H1 (cell line): ENCODE results near the gene TSHR. TPM values are rescaled to one million over a fixed set of nuclear protein-coding genes. Genes with fewer than 3 reads are reported as not detected.

Experiments used
- CTCF ChIA-PET: fragments of 300-600 bp; sonication (Branson Sonifier 250); formaldehyde crosslinking; loops from one replicate; lab custom pipeline; 2021; ENCODE audit not compliant: partially characterized antibody; lab: Charles Lee
- POLR2A ChIA-PET: fragments of 300-600 bp; sonication (Branson Sonifier 250); formaldehyde crosslinking; loops from one replicate; lab custom pipeline; 2021; ENCODE audit warnings: inconsistent platforms; ENCODE audit not compliant: partially characterized antibody; lab: Charles Lee
- DNase-seq, 2 experiments: peaks; one replicate each; pipeline versions ENCODE4 v3.0.0 to v3.0.0-alpha.2; 2010 to 2022; ENCODE audit warnings: low spot score in 2 of 2, low read depth in 1 of 2, mixed read lengths in 1 of 2
- FAIRE-seq: peaks from 2 replicates; lab custom pipeline; 2011; peaks lifted over from hg19 to GRCh38; lab: Jason Lieb, UNC
- H2AFZ ChIP-seq: 2 replicates; pipeline ENCODE4 v1.8.1; 2012; ENCODE audit warnings: low read length, inconsistent platforms
- H2AK5ac ChIP-seq: 2 replicates; pipeline ENCODE4 v1.6.1; 2013; ENCODE audit warnings: low read depth, low read length
- H2BK120ac ChIP-seq: replicated peaks from 2 replicates; pipeline ENCODE3; 2013; ENCODE audit warnings: low read depth, low read length, inconsistent platforms
- H2BK12ac ChIP-seq: 2 replicates; pipeline ENCODE4 v1.6.1; 2013; ENCODE audit warnings: low read depth, low read length
- H2BK15ac ChIP-seq: 2 replicates; pipeline ENCODE4 v1.6.1; 2013; ENCODE audit warnings: low read length
- H2BK20ac ChIP-seq: 2 replicates; pipeline ENCODE4 v1.6.1; 2013; ENCODE audit warnings: low read length
- H2BK5ac ChIP-seq: 2 replicates; pipeline ENCODE4 v1.6.1; 2013; ENCODE audit warnings: low read depth, low read length
- H3K14ac ChIP-seq: 2 replicates; pipeline ENCODE4 v1.6.1; 2013; ENCODE audit warnings: inconsistent platforms; ENCODE audit not compliant: insufficient read length
- H3K18ac ChIP-seq: 2 replicates; pipeline ENCODE4 v1.6.1; 2013; ENCODE audit warnings: low read length; ENCODE audit errors: extremely low read depth
- H3K23ac ChIP-seq: 2 replicates; pipeline ENCODE4 v1.6.1; 2013; ENCODE audit warnings: inconsistent platforms; ENCODE audit not compliant: insufficient read length
- H3K23me2 ChIP-seq: 2 replicates; pipeline ENCODE4 v1.6.1; 2013; ENCODE audit warnings: low read depth, low read length
- H3K27ac ChIP-seq: 2 replicates; pipeline ENCODE4 v1.6.1; 2011; ENCODE audit warnings: low read depth, low read length, inconsistent platforms
- H3K27me3 ChIP-seq, 4 experiments: replicated peaks in 1 of 4; 1 replicate in 1 of 4; 2 replicates in 3 of 4; pipeline versions ENCODE4 v1.6.1 to v1.8.1; 2011 to 2013; ENCODE audit warnings: low read length in 3 of 4, mild to moderate bottlenecking in 3 of 4, inconsistent platforms in 2 of 4, mixed read lengths in 2 of 4, moderate library complexity in 1 of 4; ENCODE audit not compliant: control insufficient read depth in 3 of 4, insufficient read depth in 3 of 4; ENCODE audit errors: extremely low read depth in 1 of 4
- H3K36me3 ChIP-seq, 4 experiments: 2 replicates each; pipeline versions ENCODE4 v1.6.1 to v1.8.1; 2011 to 2013; ENCODE audit warnings: mild to moderate bottlenecking in 4 of 4, low read length in 3 of 4, moderate library complexity in 2 of 4, control low read depth in 1 of 4, inconsistent platforms in 1 of 4; ENCODE audit not compliant: insufficient read depth in 4 of 4, control insufficient read depth in 2 of 4
- H3K4ac ChIP-seq: replicated peaks from 2 replicates; pipeline ENCODE3; 2013; ENCODE audit warnings: low read length, low read depth, mixed read lengths, inconsistent platforms; ENCODE audit not compliant: insufficient read length
- H3K4me1 ChIP-seq, 4 experiments: replicated peaks in 1 of 4; 1 replicate in 1 of 4; 2 replicates in 3 of 4; pipeline versions ENCODE4 v1.6.1 to v1.8.1; 2011 to 2013; ENCODE audit warnings: low read length in 3 of 4, inconsistent platforms in 2 of 4, mixed read lengths in 1 of 4; ENCODE audit not compliant: insufficient read depth in 4 of 4, control insufficient read depth in 3 of 4
- H3K4me2 ChIP-seq, 2 experiments: 2 replicates each; pipeline versions ENCODE4 v1.6.1 to v1.8.1; 2011 to 2013; ENCODE audit warnings: low read depth in 2 of 2, low read length in 2 of 2, control low read depth in 1 of 2, inconsistent platforms in 1 of 2, mild to moderate bottlenecking in 1 of 2; ENCODE audit not compliant: insufficient read depth in 1 of 2
- H3K4me3 ChIP-seq, 4 experiments: fragments of 200-600, 300-600 bp in 1 of 4; sonication (generic), shearing (Covaris generic), sonication (Bioruptor Twin) in 1 of 4; 2 replicates each; pipeline versions ENCODE4 v1.5.1 to v1.8.1; 2011 to 2016; ENCODE audit warnings: low read length in 4 of 4, low read depth in 3 of 4, control low read depth in 2 of 4, inconsistent platforms in 2 of 4, mild to moderate bottlenecking in 2 of 4, mixed read lengths in 1 of 4, moderate library complexity in 1 of 4; ENCODE audit not compliant: insufficient read depth in 2 of 4; ENCODE audit errors: extremely low read depth in 1 of 4
- H3K56ac ChIP-seq: replicated peaks from 2 replicates; pipeline ENCODE3; 2013; ENCODE audit warnings: low read depth, mild to moderate bottlenecking, mixed read lengths, low read length, inconsistent platforms; ENCODE audit not compliant: insufficient read length
- H3K79me1 ChIP-seq: 2 replicates; pipeline ENCODE4 v1.6.1; 2013; ENCODE audit warnings: low read depth, low read length, control low read depth
- H3K79me2 ChIP-seq, 2 experiments: 2 replicates each; pipeline versions ENCODE4 v1.6.1 to v1.8.1; 2012 to 2013; ENCODE audit warnings: low read length in 2 of 2, mild to moderate bottlenecking in 2 of 2, inconsistent platforms in 1 of 2; ENCODE audit not compliant: insufficient read depth in 2 of 2, control insufficient read depth in 1 of 2
- H3K9ac ChIP-seq, 4 experiments: replicated peaks in 1 of 4; 1 replicate in 1 of 4; 2 replicates in 3 of 4; pipeline versions ENCODE4 v1.6.1 to v1.8.1; 2011 to 2013; ENCODE audit warnings: low read depth in 3 of 4, low read length in 3 of 4, control low read depth in 2 of 4, mild to moderate bottlenecking in 2 of 4, moderate library complexity in 2 of 4, inconsistent platforms in 1 of 4; ENCODE audit errors: extremely low read depth in 1 of 4
- H3K9me3 ChIP-seq, 2 experiments: 2 replicates each; pipeline versions ENCODE4 v1.6.1 to v1.8.1; 2012 to 2013; ENCODE audit warnings: mild to moderate bottlenecking in 2 of 2, moderate library complexity in 2 of 2, control low read depth in 1 of 2, inconsistent platforms in 1 of 2, low read depth in 1 of 2, low read length in 1 of 2, mixed read lengths in 1 of 2; ENCODE audit not compliant: insufficient read depth in 2 of 2
- H4K20me1 ChIP-seq, 2 experiments: replicated peaks in 1 of 2; 2 replicates each; pipeline versions ENCODE3 to v1.8.1; 2011 to 2013; ENCODE audit warnings: inconsistent platforms in 2 of 2, low read length in 2 of 2, mild to moderate bottlenecking in 1 of 2; ENCODE audit not compliant: insufficient read depth in 2 of 2, control insufficient read depth in 1 of 2
- H4K5ac ChIP-seq: 2 replicates; pipeline ENCODE4 v1.6.1; 2013; ENCODE audit warnings: low read length, low read depth, mixed read lengths, inconsistent platforms; ENCODE audit not compliant: insufficient read length
- H4K8ac ChIP-seq: 2 replicates; pipeline ENCODE4 v1.8.0; 2013; ENCODE audit warnings: mild to moderate bottlenecking, moderate library complexity, low read length, inconsistent platforms; ENCODE audit not compliant: insufficient read depth; ENCODE audit errors: extremely low read depth
- H4K91ac ChIP-seq: replicated peaks from 2 replicates; pipeline ENCODE3; 2013; ENCODE audit warnings: low read length, mixed read lengths, inconsistent platforms; ENCODE audit not compliant: insufficient read length
- BCL11A ChIP-seq, 2 experiments: IDR thresholded peaks; one replicate each; pipeline ENCODE4 v1.6.1; 2011; ENCODE audit warnings: low read depth in 2 of 2, low read length in 2 of 2, mild to moderate bottlenecking in 2 of 2
- CBX8 ChIP-seq: fragments of 300-800, 300-1000 bp; sonication (generic); IDR thresholded peaks from 2 replicates; pipeline ENCODE4 v1.7.1; 2016; ENCODE audit warnings: low read depth, low read length, borderline replicate concordance
- CHD2 ChIP-seq: IDR thresholded peaks from 2 replicates; pipeline ENCODE4 v1.6.1; 2012; ENCODE audit warnings: low read length, improper control_type of control experiment
- GTF2F1 ChIP-seq: IDR thresholded peaks from 2 replicates; pipeline ENCODE4 v1.6.1; 2012; ENCODE audit warnings: low read depth, low read length, improper control_type of control experiment, borderline replicate concordance
- HDAC2 ChIP-seq, 2 experiments: fragments of 300-600 bp in 1 of 2; sonication (generic) in 1 of 2; IDR thresholded peaks; 2 replicates each; pipeline ENCODE4 v1.6.1; 2011 to 2012; ENCODE audit warnings: low read depth in 2 of 2, low read length in 2 of 2, mild to moderate bottlenecking in 2 of 2, moderate library complexity in 2 of 2, borderline replicate concordance in 1 of 2, inconsistent platforms in 1 of 2
- SIN3A ChIP-seq, 2 experiments: IDR thresholded peaks in 1 of 2; conservative IDR thresholded peaks in 1 of 2; 2 replicates each; pipeline ENCODE4 v1.6.1; 2011 to 2012; ENCODE audit warnings: low read length in 2 of 2, improper control_type of control experiment in 1 of 2, low read depth in 1 of 2, mild to moderate bottlenecking in 1 of 2
- SP2 ChIP-seq: IDR thresholded peaks from 2 replicates; pipeline ENCODE4 v1.6.1; 2012; ENCODE audit warnings: mild to moderate bottlenecking, low read length, inconsistent platforms
- SP4 ChIP-seq: IDR thresholded peaks from 2 replicates; pipeline ENCODE4 v1.6.1; 2012; ENCODE audit warnings: low read length, inconsistent platforms
- YY1 ChIP-seq: IDR thresholded peaks from 2 replicates; pipeline ENCODE4 v1.6.1; 2011; ENCODE audit warnings: low read depth, mild to moderate bottlenecking, low read length
- polyA plus RNA-seq, 7 experiments: library from polyadenylated mRNA; depleted of rRNA in 3 of 7; stranded (reverse) in 5 of 7; unstranded in 2 of 7; fragments of >200 nt in 5 of 7; fragments of 200-250 nt in 2 of 7; gene quantifications; 1 replicate in 5 of 7; 2 replicates in 1 of 7; 4 replicates in 1 of 7; pipeline versions ENCODE4 v1.2.1 to v1.2.3, GENCODE V29; 2011 to 2013; ENCODE audit warnings: missing spikeins in 2 of 7, mixed read lengths in 2 of 7
- total RNA-seq: library from RNA; stranded (reverse); fragmentation: NEBNext Ultra II Directional; extraction: Animal tissue kit (Norgen Biotek cat#: 25700); gene quantifications from 2 replicates; pipeline ENCODE4 v1.2.1, GENCODE V29; 2021
- TF ChIP-seq, protein P1 (sequence below): IDR thresholded peaks from 2 replicates; pipeline ENCODE4 v1.6.1; 2012; ENCODE audit warnings: low read length, inconsistent platforms

Gene TSHR
- total and polyA plus RNA-seq, 2 of the 8 experiments (the other 6 are each of a cell fraction or from before 2014, with no cell fraction given), result 0.27 TPM; not detected in 1

DNA sequence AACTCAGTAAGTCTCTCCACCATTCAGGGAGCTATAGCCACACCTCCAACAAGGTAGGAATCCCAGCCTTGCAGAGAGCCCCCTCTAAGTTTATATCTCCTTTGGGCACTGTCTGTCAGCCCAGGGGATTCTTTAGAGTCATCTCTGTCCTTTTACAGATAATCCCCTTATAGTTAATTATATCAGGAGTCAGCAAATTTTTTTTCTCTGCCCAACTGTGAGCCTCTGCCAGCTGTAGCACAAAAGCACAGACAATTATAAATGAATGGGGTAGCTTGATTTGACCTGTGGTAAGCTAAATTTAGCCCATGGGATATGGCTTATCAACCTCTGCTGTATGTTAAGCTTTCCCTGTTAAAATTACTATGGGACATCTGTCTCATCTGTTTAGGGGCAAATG lies 22.1 kb upstream of the TSHR start:
- H2BK120ac ChIP-seq, result no peak overlapping the region
- no peak overlapping the region for H2BK12ac ChIP-seq
- H3K18ac ChIP-seq, result no peak overlapping the region
- no peaks in the 10 kb centered on the region for H3K79me2 ChIP-seq
- no peak overlapping the region for H3K9ac ChIP-seq
- H3K56ac ChIP-seq, result no peak overlapping the region
- H3K4me2 ChIP-seq, result no peak overlapping the region
- H2BK20ac ChIP-seq, result no peak overlapping the region
- H3K27ac ChIP-seq, result no peak overlapping the region
- no peak for DNase-seq
- no peaks in the 10 kb centered on the region for H3K23me2 ChIP-seq
- no peak overlapping the region for H4K8ac ChIP-seq
- no peak overlapping the region for H2BK5ac ChIP-seq
- H2AK5ac ChIP-seq, result no peak overlapping the region
- POLR2A ChIA-PET, result no interaction called here
- H4K91ac ChIP-seq, result no peak overlapping the region
- H3K23ac ChIP-seq, result no peak overlapping the region
- H3K36me3 ChIP-seq, result no peaks in the 10 kb centered on the region
- H4K20me1 ChIP-seq, result peaks cover 0 to 3% of the 10 kb centered on the region in 2 experiments
- no peak for FAIRE-seq
- peaks cover 0 to 2% (median 0%) of the 10 kb centered on the region in 4 experiments; a peak in 1 of 7 replicates for H3K4me1 ChIP-seq
- CTCF ChIA-PET, result interaction anchor here (0.6 to 1.3 kb wide), 4 partner anchors 8 to 225 kb away, joined by 3 to 5 read pairs (median 3); partner anchors contain the start of gene CEP128
- H3K14ac ChIP-seq, result no peak overlapping the region
- TF ChIP-seq, protein P1, sequence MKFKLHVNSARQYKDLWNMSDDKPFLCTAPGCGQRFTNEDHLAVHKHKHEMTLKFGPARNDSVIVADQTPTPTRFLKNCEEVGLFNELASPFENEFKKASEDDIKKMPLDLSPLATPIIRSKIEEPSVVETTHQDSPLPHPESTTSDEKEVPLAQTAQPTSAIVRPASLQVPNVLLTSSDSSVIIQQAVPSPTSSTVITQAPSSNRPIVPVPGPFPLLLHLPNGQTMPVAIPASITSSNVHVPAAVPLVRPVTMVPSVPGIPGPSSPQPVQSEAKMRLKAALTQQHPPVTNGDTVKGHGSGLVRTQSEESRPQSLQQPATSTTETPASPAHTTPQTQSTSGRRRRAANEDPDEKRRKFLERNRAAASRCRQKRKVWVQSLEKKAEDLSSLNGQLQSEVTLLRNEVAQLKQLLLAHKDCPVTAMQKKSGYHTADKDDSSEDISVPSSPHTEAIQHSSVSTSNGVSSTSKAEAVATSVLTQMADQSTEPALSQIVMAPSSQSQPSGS, result no peak
- TF ChIP-seq SP2, result no peak
- no peak for TF ChIP-seq SIN3A (conservative IDR thresholded peaks at IDR 0.05 in 1 of 2, IDR thresholded peaks at IDR 0.05 in 1 of 2; ENCODE audit: low read depth in 1 of 2, low read length in 2 of 2)
- no peak for TF ChIP-seq HDAC2 (IDR thresholded peaks at IDR 0.05; ENCODE audit: borderline replicate concordance in 1 of 2, low read depth in 2 of 2, low read length in 2 of 2)
- TF ChIP-seq CBX8, result no peak
- no peak for TF ChIP-seq SP4
- TF ChIP-seq CHD2, result no peak
- no peak for TF ChIP-seq GTF2F1
- TF ChIP-seq BCL11A (IDR thresholded peaks at IDR 0.05; ENCODE audit: low read depth in 2 of 2, low read length in 2 of 2), result no peak
- no peak for TF ChIP-seq YY1
- H3K4ac ChIP-seq, result no peak overlapping the region
- H3K4me3 ChIP-seq, result no peak overlapping the region
- no peak overlapping the region for H2AFZ ChIP-seq
- no peaks in the 10 kb centered on the region; the same call in 1 of the 2 replicates for H3K79me1 ChIP-seq
- H3K27me3 ChIP-seq, result no peaks in the 10 kb centered on the region
- H4K5ac ChIP-seq, result no peak overlapping the region
- no peak overlapping the region for H2BK15ac ChIP-seq
- no peaks in the 10 kb centered on the region for H3K9me3 ChIP-seq
